CD4-positive, alpha-beta T cell (primary cell): ENCODE data around the gene MOB1B. TPM values are rescaled to one million over a fixed set of nuclear protein-coding genes. Genes with fewer than 3 reads are reported as not detected.

ENCODE experiments used
- ATAC-seq: fragments of 200-7000 bp; cut with Tn5 transposase; one replicate; pipeline ENCODE4 v1.10.0; 2022; ENCODE audit warnings: mild to moderate bottlenecking; ENCODE audit not compliant: poor library complexity
- CTCF ChIA-PET: fragments of 350-600 bp; sonication (Branson Sonifier 250); formaldehyde crosslinking; loops from one replicate; lab custom pipeline; 2021; ENCODE audit warnings: antibody characterized with exemption, inconsistent platforms; lab: Charles Lee
- POLR2A ChIA-PET: fragments of 350-600 bp; sonication (Branson Sonifier 250); formaldehyde crosslinking; loops from one replicate; lab custom pipeline; 2021; ENCODE audit warnings: antibody characterized with exemption, inconsistent platforms; lab: Charles Lee
- DNase-seq, 14 experiments: peaks; one replicate each; pipeline ENCODE4 v3.0.0-alpha.2; 2013 to 2020; ENCODE audit warnings: mixed read lengths in 2 of 14
- H3K27ac ChIP-seq, 2 donors: one replicate each; pipeline versions ENCODE4 v1.5.1 to v1.7.0; 2013; ENCODE audit warnings: low read length in 2 of 2, low read depth in 1 of 2, mild to moderate bottlenecking in 1 of 2
- H3K27me3 ChIP-seq, 2 experiments: 1 replicate in 1 of 2; 2 replicates in 1 of 2; pipeline versions ENCODE4 v1.6.1 to v1.7.0; 2013; ENCODE audit warnings: low read length in 2 of 2, control low read depth in 1 of 2, mild to moderate bottlenecking in 1 of 2, moderate library complexity in 1 of 2; ENCODE audit not compliant: insufficient read depth in 2 of 2, control insufficient read depth in 1 of 2
- H3K36me3 ChIP-seq: one replicate; pipeline ENCODE4 v1.6.1; 2013; ENCODE audit warnings: low read length, control low read depth; ENCODE audit not compliant: insufficient read depth
- H3K4me1 ChIP-seq: one replicate; pipeline ENCODE4 v1.6.1; 2013; ENCODE audit warnings: low read length, control low read depth; ENCODE audit not compliant: insufficient read depth
- H3K4me3 ChIP-seq: one replicate; pipeline ENCODE4 v1.5.1; 2013; ENCODE audit warnings: mild to moderate bottlenecking, low read length, moderate library complexity
- H3K9me3 ChIP-seq, 2 experiments: 1 replicate in 1 of 2; 2 replicates in 1 of 2; pipeline versions ENCODE4 v1.6.1 to v1.7.0; 2013; ENCODE audit warnings: low read length in 2 of 2, mild to moderate bottlenecking in 2 of 2, control low read depth in 1 of 2, moderate library complexity in 1 of 2; ENCODE audit not compliant: control insufficient read depth in 1 of 2, insufficient read depth in 1 of 2
- H3K27ac Mint-ChIP-seq: one replicate; pipeline ENCODE4 v1.8.0; 2020; ENCODE audit warnings: mixed read lengths
- H3K27me3 Mint-ChIP-seq: one replicate; pipeline ENCODE4 v1.8.0; 2021; ENCODE audit warnings: mixed read lengths
- H3K36me3 Mint-ChIP-seq: one replicate; pipeline ENCODE4 v1.8.0; 2021; ENCODE audit warnings: low read depth, mixed read lengths
- H3K4me1 Mint-ChIP-seq: one replicate; pipeline ENCODE4 v1.8.0; 2021; ENCODE audit warnings: low read depth, mixed read lengths
- H3K4me3 Mint-ChIP-seq: one replicate; pipeline ENCODE4 v1.8.0; 2020; ENCODE audit warnings: mild to moderate bottlenecking, mixed read lengths
- H3K9me3 Mint-ChIP-seq: one replicate; pipeline ENCODE4 v1.8.0; 2020; ENCODE audit warnings: mixed read lengths
- CTCF ChIP-seq: fragments of 200-600 bp; IDR thresholded peaks from one replicate; pipeline ENCODE4 v1.8.0; 2022; ENCODE audit warnings: antibody characterized with exemption, mild to moderate bottlenecking
- intact Hi-C, 2 experiments: fragments of 100-400 bp; cut with DNase I in 1 of 2; cut with micrococcal nuclease in 1 of 2; formaldehyde crosslinking; loops; one replicate each; pipeline versions ENCODE4 v1.15.1 to v1.9.0; 2023 to 2025; cut with DNase I, micrococcal nuclease
- total RNA-seq, 174 experiments: library from RNA in 2 of 174; stranded (reverse) in 2 of 174; gene quantifications; one replicate each; pipeline ENCODE4 v1.2.3 and lab custom pipeline; 2021 to 2026

MOB1B gene
- total RNA-seq, 2 experiments from 2014 or later, result 13.1 to 13.4 TPM

- Mint-ChIP-seq H3K9me3 (no peaks in the 10 kb centered on the region), H3K27ac (no peak overlapping the region), H3K4me3 (no peak overlapping the region), H3K36me3 (peaks cover 18% of the 10 kb centered on the region), H3K27me3 (no peaks in the 10 kb centered on the region), H3K4me1 (peaks cover 34% of the 10 kb centered on the region)
- H3K9me3 ChIP-seq, result peaks cover 0 to 3% of the 10 kb centered on the region in 2 experiments
- H3K4me3 ChIP-seq, result no peak overlapping the region
- no peak for ATAC-seq
- TF ChIP-seq CTCF, result no peak
- CTCF ChIA-PET, result no interaction called here
- intact Hi-C loops, result no loop called here
- H3K4me1 ChIP-seq, result peaks cover 2% of the 10 kb centered on the region
- H3K27ac ChIP-seq, result no peak overlapping the region
- POLR2A ChIA-PET, result no interaction called here
- no peaks in the 10 kb centered on the region for H3K27me3 ChIP-seq
- no peaks in the 10 kb centered on the region for H3K36me3 ChIP-seq
- DNase-seq, result no peak
Measured at GRCh38 chr4:70915036-70915815, 13.1 kb downstream of the MOB1B start.

- ChIA-PET CTCF (no interaction called here), POLR2A (no interaction called here)
Measured at GRCh38 chr4:70915874-70916559, 13.8 kb downstream of the MOB1B start.

GRCh38 chr4:70920592-70920991, 18.4 kb downstream of the MOB1B start:
- ATAC-seq (no peak), DNase-seq (no peak)
- H3K9me3 ChIP-seq, result peaks cover 0 to 5% of the 10 kb centered on the region in 2 experiments
- H3K36me3 ChIP-seq, result no peaks in the 10 kb centered on the region
- ChIA-PET POLR2A (no interaction called here), CTCF (no interaction called here)
- intact Hi-C loops, result no loop called here
- no peak overlapping the region for H3K4me3 ChIP-seq
- H3K4me1 ChIP-seq, result no peaks in the 10 kb centered on the region
- Mint-ChIP-seq H3K27me3 (no peaks in the 10 kb centered on the region), H3K36me3 (peaks cover 4% of the 10 kb centered on the region), H3K4me3 (no peak overlapping the region), H3K9me3 (no peaks in the 10 kb centered on the region), H3K4me1 (peaks cover 10% of the 10 kb centered on the region), H3K27ac (no peak overlapping the region)
- H3K27me3 ChIP-seq, result no peaks in the 10 kb centered on the region
- TF ChIP-seq CTCF, result no peak
- H3K27ac ChIP-seq, result no peak overlapping the region

More at GRCh38 chr4:70915874-70916559, 13.8 kb downstream of the MOB1B start:
- Mint-ChIP-seq H3K4me3 (no peak overlapping the region), H3K27me3 (no peaks in the 10 kb centered on the region), H3K27ac (no peak overlapping the region), H3K4me1 (peaks cover 34% of the 10 kb centered on the region), H3K9me3 (no peaks in the 10 kb centered on the region), H3K36me3 (peaks cover 18% of the 10 kb centered on the region)
- Histone ChIP-seq H3K36me3 (no peaks in the 10 kb centered on the region), H3K27me3 (no peaks in the 10 kb centered on the region), H3K4me1 (peaks cover 2% of the 10 kb centered on the region), H3K27ac (no peak overlapping the region), H3K4me3 (no peak overlapping the region), H3K9me3 (peaks cover 0 to 5% of the 10 kb centered on the region in 2 experiments)
- ATAC-seq (no peak), DNase-seq (no peak)
- no peak for TF ChIP-seq CTCF
- intact Hi-C loops, result no loop called here
